ENCODE measurements around the gene MYG1.
A peak's percentile ranks its signal among the peaks of the same experiment; 100 is the strongest.
"Not testable (repeated sequence)": the region's sequence is repeated elsewhere in the genome, so short reads cannot be mapped to it uniquely, and the experiment has no call there.

The MYG1 gene

GRCh38 chr12:53328043-53328435 is 28.5 kb downstream of the MYG1 start:
- no peak for DNase-seq

GRCh38 chr12:53330671-53331070 is 31.2 kb downstream of the MYG1 start:
- DNase-seq, result no peak

GRCh38 chr12:53332339-53332738 is 32.8 kb downstream of the MYG1 start:
- DNase-seq, result not testable (repeated sequence)

- no peak for DNase-seq
Observed at GRCh38 chr12:53332744-53333143, 33.2 kb downstream of the MYG1 start.

- no peak for DNase-seq
Observed at GRCh38 chr12:53333289-53333688, 33.8 kb downstream of the MYG1 start.

GRCh38 chr12:53333845-53334244 is 34.4 kb downstream of the MYG1 start:
- no peak for DNase-seq

- DNase-seq, result no peak
Observed at GRCh38 chr12:53334822-53335221, 35.3 kb downstream of the MYG1 start.

GRCh38 chr12:53336181-53336681 is 36.7 kb downstream of the MYG1 start, which contains the start of gene SP7:
TSS of gene SP7 (minus strand) at chr12:53336354. CDS start at chr12:53335646, 708 bp downstream.
- no peak for DNase-seq

- DNase-seq, result no peak
Observed at GRCh38 chr12:53338017-53338416, 38.5 kb downstream of the MYG1 start.

- DNase-seq, result no peak
Observed at GRCh38 chr12:53338916-53339315, 39.4 kb downstream of the MYG1 start.

GRCh38 chr12:53340398-53340797 is 40.9 kb downstream of the MYG1 start:
- no peak for DNase-seq

GRCh38 chr12:53343449-53343848 is 44.0 kb downstream of the MYG1 start:
- no peak for DNase-seq

- DNase-seq, result no peak
Observed at GRCh38 chr12:53343969-53344368, 44.5 kb downstream of the MYG1 start.

GRCh38 chr12:53344487-53344823 is 45.0 kb downstream of the MYG1 start:
- no peak for DNase-seq

GRCh38 chr12:53344824-53345485 is 45.5 kb downstream of the MYG1 start:
- peak in 1 of 2 experiments; percentile 27 for DNase-seq

- no peak for DNase-seq
Observed at GRCh38 chr12:53345486-53346188, 46.1 kb downstream of the MYG1 start.

- no peak for DNase-seq
Observed at GRCh38 chr12:53346491-53346890, 47.0 kb downstream of the MYG1 start.

- DNase-seq, result no peak
Observed at GRCh38 chr12:53347905-53348304, 48.4 kb downstream of the MYG1 start.

- DNase-seq, result peak; percentile 67
Observed at GRCh38 chr12:53352331-53353256, 53.1 kb downstream of the MYG1 start.

GRCh38 chr12:53353257-53353655 is 53.8 kb downstream of the MYG1 start:
- no peak for DNase-seq

- DNase-seq, result no peak
Observed at GRCh38 chr12:53355121-53355520, 55.6 kb downstream of the MYG1 start.
